Measurements from ENCODE around the gene NRN1. TPM values are rescaled to one million over a fixed set of nuclear protein-coding genes. Genes with fewer than 3 reads are reported as not detected.

Gene NRN1
- total and polyA plus RNA-seq, 10 of the 15 experiments (the other 5 are each of a cell fraction or from before 2014, with no cell fraction given) = 0.13 to 22.6 (median 0.23) TPM; not detected in 1

DNA sequence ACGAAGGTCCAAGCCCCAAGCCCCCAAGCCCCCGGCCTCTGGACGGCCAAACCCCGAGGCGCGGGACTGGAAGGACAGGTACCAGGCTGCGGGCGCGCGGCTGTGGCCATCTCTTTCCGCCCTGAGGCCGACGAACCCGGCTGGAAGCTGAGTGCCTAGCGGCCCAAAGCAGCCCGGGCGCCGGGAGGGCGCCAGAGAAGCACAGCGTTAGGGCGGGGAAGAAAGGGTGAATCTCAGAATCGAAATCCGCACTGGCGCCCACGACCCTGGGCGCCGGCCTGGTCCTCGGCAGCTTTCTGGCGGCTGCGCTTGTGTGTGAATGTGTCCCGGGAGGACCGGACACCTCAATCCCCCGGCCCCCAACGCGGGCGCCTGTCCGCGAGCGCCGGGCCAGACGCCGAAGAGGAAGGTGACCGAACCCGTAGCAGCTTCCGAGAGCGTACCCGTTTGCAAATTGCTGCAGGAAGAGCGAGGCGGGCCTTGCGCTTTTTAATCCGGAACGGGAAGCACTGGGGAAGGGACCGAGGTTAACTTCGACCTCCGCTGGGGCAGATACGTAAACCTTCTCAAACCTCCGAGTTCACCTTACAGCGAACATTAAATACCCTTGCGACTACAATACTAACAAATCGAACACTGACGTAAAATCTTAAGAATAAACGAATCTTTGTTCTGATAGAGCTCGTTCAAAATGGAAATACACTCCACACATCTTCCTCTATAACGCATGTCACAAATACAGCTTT is 2.9 kb downstream of the NRN1 start:
- FAIRE-seq = peak; percentile 61
- in situ Hi-C loops (cut with MboI) = no loop called here
- Histone ChIP-seq H3K4me1 (ENCODE audit: control insufficient read depth, insufficient read depth, low read length) (peaks cover 9% of the 10 kb centered on the region), H3K79me2 (ENCODE audit: control insufficient read depth, insufficient read depth, low read length) (no peaks in the 10 kb centered on the region), H3K9ac (ENCODE audit: control insufficient read depth, insufficient read depth, low read length) (no peak overlapping the region), H3K27me3 (replicated peaks in 1 of 2; ENCODE audit: control insufficient read depth in 2 of 2, insufficient read depth in 2 of 2, low read length in 1 of 2) (peaks cover 30 to 71% of the 10 kb centered on the region in 2 experiments), H3K4me3 (peak overlapping the region; percentile 32; the same call in 1 of the 2 replicates), H3K9me3 (replicated peaks; ENCODE audit: control insufficient read depth, insufficient read depth, low read length) (peaks cover 24% of the 10 kb centered on the region; the same call in 2 of the 3 replicates), H4K20me1 (ENCODE audit: control insufficient read depth, insufficient read depth) (no peaks in the 10 kb centered on the region), H2AFZ (ENCODE audit: control insufficient read depth, low read depth, low read length) (no peak overlapping the region; the same call in 1 of the 2 replicates), H3K27ac (ENCODE audit: control insufficient read depth, insufficient read depth) (no peak overlapping the region), H3K36me3 (ENCODE audit: control insufficient read depth in 2 of 2, insufficient read depth in 2 of 2, low read length in 1 of 2) (no peaks in the 10 kb centered on the region), H3K4me2 (ENCODE audit: control insufficient read depth, insufficient read depth) (peak overlapping the region; percentile 50)
- ChIA-PET SMC1A (ENCODE audit: uncharacterized antibody, unreplicated experiment) (no interaction called here), CTCF (interaction anchor here (1.8 kb wide), 1 partner anchor 532 kb away, joined by 4 read pairs; no protein-coding TSS in a partner anchor), RAD21 (ENCODE audit: unreplicated experiment) (no interaction called here), POLR2A (no interaction called here)
- DNase-seq (ENCODE audit: low read depth, low spot score) = no peak
- TF ChIP-seq, protein P1, sequence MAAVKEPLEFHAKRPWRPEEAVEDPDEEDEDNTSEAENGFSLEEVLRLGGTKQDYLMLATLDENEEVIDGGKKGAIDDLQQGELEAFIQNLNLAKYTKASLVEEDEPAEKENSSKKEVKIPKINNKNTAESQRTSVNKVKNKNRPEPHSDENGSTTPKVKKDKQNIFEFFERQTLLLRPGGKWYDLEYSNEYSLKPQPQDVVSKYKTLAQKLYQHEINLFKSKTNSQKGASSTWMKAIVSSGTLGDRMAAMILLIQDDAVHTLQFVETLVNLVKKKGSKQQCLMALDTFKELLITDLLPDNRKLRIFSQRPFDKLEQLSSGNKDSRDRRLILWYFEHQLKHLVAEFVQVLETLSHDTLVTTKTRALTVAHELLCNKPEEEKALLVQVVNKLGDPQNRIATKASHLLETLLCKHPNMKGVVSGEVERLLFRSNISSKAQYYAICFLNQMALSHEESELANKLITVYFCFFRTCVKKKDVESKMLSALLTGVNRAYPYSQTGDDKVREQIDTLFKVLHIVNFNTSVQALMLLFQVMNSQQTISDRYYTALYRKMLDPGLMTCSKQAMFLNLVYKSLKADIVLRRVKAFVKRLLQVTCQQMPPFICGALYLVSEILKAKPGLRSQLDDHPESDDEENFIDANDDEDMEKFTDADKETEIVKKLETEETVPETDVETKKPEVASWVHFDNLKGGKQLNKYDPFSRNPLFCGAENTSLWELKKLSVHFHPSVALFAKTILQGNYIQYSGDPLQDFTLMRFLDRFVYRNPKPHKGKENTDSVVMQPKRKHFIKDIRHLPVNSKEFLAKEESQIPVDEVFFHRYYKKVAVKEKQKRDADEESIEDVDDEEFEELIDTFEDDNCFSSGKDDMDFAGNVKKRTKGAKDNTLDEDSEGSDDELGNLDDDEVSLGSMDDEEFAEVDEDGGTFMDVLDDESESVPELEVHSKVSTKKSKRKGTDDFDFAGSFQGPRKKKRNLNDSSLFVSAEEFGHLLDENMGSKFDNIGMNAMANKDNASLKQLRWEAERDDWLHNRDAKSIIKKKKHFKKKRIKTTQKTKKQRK (IDR thresholded peaks at IDR 0.05; ENCODE audit: low read depth, low read length) = no peak
- TF ChIP-seq NR2C1 (IDR thresholded peaks at IDR 0.05) = peak; percentile 62
- intact Hi-C loops (cut with micrococcal nuclease; ENCODE audit: unreplicated experiment) = no loop called here
- 5% methylated on average over 54 of the region's 64 CpGs for WGBS (ENCODE audit: insufficient coverage, insufficient replicate concordance, low lambda C conversion rate, missing lambda C conversion rate)
- no TSS peak for BruUV-seq (replicated peaks)
- no peak for ATAC-seq
